ENCODE results near the gene FAF2.
"Not testable (repeated sequence)": the region's sequence is repeated elsewhere in the genome, so short reads cannot be mapped to it uniquely, and the experiment has no call there.

GRCh38 chr5:176550937-176551336 lies 102.8 kb downstream of the FAF2 start:
- not testable (repeated sequence) for TF ChIP-seq CTCF (IDR thresholded peaks at IDR 0.05); ZFX (IDR thresholded peaks at IDR 0.05; ENCODE audit: borderline replicate concordance)

Measured in 22Rv1 (cell line).